CD4-positive, alpha-beta T cell treated with Interferon gamma for 1 hour (primary cell): Measurements from ENCODE around the gene ARHGAP42.

Experiments
- DNase-seq: peaks from one replicate; pipeline ENCODE4 v3.0.0-alpha.2; 2020

Gene ARHGAP42

GRCh38 chr11:100761841-100762240 is 74.8 kb downstream of the ARHGAP42 start:
- no peak for DNase-seq

- no peak for DNase-seq
Observed at GRCh38 chr11:100766764-100767163, 79.7 kb downstream of the ARHGAP42 start.

- no peak for DNase-seq
Observed at GRCh38 chr11:100769165-100769564, 82.1 kb downstream of the ARHGAP42 start.

GRCh38 chr11:100769617-100770016 is 82.5 kb downstream of the ARHGAP42 start:
- no peak for DNase-seq

GRCh38 chr11:100774132-100774531 is 87.0 kb downstream of the ARHGAP42 start:
- no peak for DNase-seq

- no peak for DNase-seq
Observed at GRCh38 chr11:100774859-100775258, 87.8 kb downstream of the ARHGAP42 start.

GRCh38 chr11:100776212-100776896 is 89.3 kb downstream of the ARHGAP42 start:
- no peak for DNase-seq

GRCh38 chr11:100777103-100777502 is 90.0 kb downstream of the ARHGAP42 start:
- no peak for DNase-seq

GRCh38 chr11:100777736-100778135 is 90.6 kb downstream of the ARHGAP42 start:
- DNase-seq, result no peak

GRCh38 chr11:100778166-100778785 is 91.2 kb downstream of the ARHGAP42 start:
- no peak for DNase-seq

GRCh38 chr11:100780470-100780869 is 93.4 kb downstream of the ARHGAP42 start:
- DNase-seq, result no peak

- no peak for DNase-seq
Observed at GRCh38 chr11:100785148-100785983, 98.3 kb downstream of the ARHGAP42 start.

GRCh38 chr11:100788561-100789295 is 101.6 kb downstream of the ARHGAP42 start:
- no peak for DNase-seq

GRCh38 chr11:100789500-100789899 is 102.4 kb downstream of the ARHGAP42 start:
- no peak for DNase-seq

GRCh38 chr11:100790073-100790472 is 103.0 kb downstream of the ARHGAP42 start:
- DNase-seq, result no peak

- DNase-seq, result no peak
Observed at GRCh38 chr11:100791103-100791502, 104.0 kb downstream of the ARHGAP42 start.

GRCh38 chr11:100791860-100792259 is 104.8 kb downstream of the ARHGAP42 start:
- no peak for DNase-seq

- no peak for DNase-seq
Observed at GRCh38 chr11:100793525-100793924, 106.4 kb downstream of the ARHGAP42 start.

- no peak for DNase-seq
Observed at GRCh38 chr11:100794446-100794845, 107.4 kb downstream of the ARHGAP42 start.

GRCh38 chr11:100799445-100799844 is 112.4 kb downstream of the ARHGAP42 start:
- DNase-seq, result no peak

GRCh38 chr11:100800202-100800601 is 113.1 kb downstream of the ARHGAP42 start:
- DNase-seq, result no peak

GRCh38 chr11:100801225-100801999 is 114.3 kb downstream of the ARHGAP42 start:
- DNase-seq, result no peak
